HEK293 (cell line): Measurements from ENCODE around the gene ELOVL3.

ENCODE experiments used
- CTCF ChIA-PET: fragments of 350-600 bp; formaldehyde crosslinking; extraction: SDS; loops from one replicate; lab custom pipeline; 2021; ENCODE audit warnings: antibody characterized with exemption; lab: Yijun Ruan, JAX
- POLR2A ChIA-PET: fragments of 300-600 bp; formaldehyde crosslinking; extraction: SDS; loops from one replicate; lab custom pipeline; 2020; ENCODE audit warnings: antibody characterized with exemption, inconsistent platforms; lab: Yijun Ruan, JAX
- H3K27ac ChIP-seq: fragments of 200-500 bp; sonication (Bioruptor generic); 2 replicates; pipeline ENCODE4 v1.5.1; 2014; ENCODE audit warnings: low read depth, low read length, control low read depth, inconsistent platforms; ENCODE audit errors: extremely low read depth
- H3K36me3 ChIP-seq, 2 experiments: fragments of 200-500 bp in 1 of 2; sonication (Bioruptor generic) in 1 of 2; 1 replicate in 1 of 2; 2 replicates in 1 of 2; pipeline ENCODE4 v1.5.1; 2014 to 2017; ENCODE audit warnings: inconsistent platforms in 2 of 2, low read length in 2 of 2; ENCODE audit not compliant: control insufficient read depth in 2 of 2, insufficient read depth in 1 of 2
- H3K4me1 ChIP-seq: fragments of 200-500 bp; sonication (Bioruptor generic); 2 replicates; pipeline ENCODE4 v1.5.1; 2014; ENCODE audit warnings: mild to moderate bottlenecking, low read length, inconsistent platforms; ENCODE audit not compliant: control insufficient read depth, insufficient read depth
- H3K4me3 ChIP-seq: 2 replicates; pipeline ENCODE4 v1.5.1; 2011; ENCODE audit warnings: low read depth, mild to moderate bottlenecking, control low read depth, low read length, moderate library complexity
- H3K9me3 ChIP-seq: fragments of 200-500 bp; sonication (Bioruptor generic); 2 replicates; pipeline ENCODE4 v1.5.1; 2014; ENCODE audit warnings: low read depth, low read length, inconsistent platforms; ENCODE audit not compliant: control insufficient read depth, insufficient read depth
- EGR2 ChIP-seq: fragments of 450-650 bp; formaldehyde crosslinking; IDR thresholded peaks from 2 replicates; pipeline ENCODE4 v1.5.1; 2016; ENCODE audit warnings: low read depth, missing biosample characterization, missing genetic modification characterization
- PRDM1 ChIP-seq: fragments of 450-650 bp; formaldehyde crosslinking; IDR thresholded peaks from 2 replicates; pipeline ENCODE4; 2016; ENCODE audit warnings: missing biosample characterization, missing genetic modification characterization
- TCF7L2 ChIP-seq: IDR thresholded peaks from 2 replicates; pipeline ENCODE4 v1.6.1; 2011; ENCODE audit warnings: low read depth, mild to moderate bottlenecking, inconsistent platforms, low read length, moderate library complexity, borderline replicate concordance
- YY1 ChIP-seq: fragments of 450-650 bp; formaldehyde crosslinking; IDR thresholded peaks from 2 replicates; pipeline ENCODE4 v1.5.1; 2018; ENCODE audit warnings: missing biosample characterization, missing genetic modification characterization
- ZBTB8A ChIP-seq: fragments of 450-650 bp; formaldehyde crosslinking; IDR thresholded peaks from 2 replicates; pipeline ENCODE4 v1.5.1; 2016; ENCODE audit warnings: missing biosample characterization, missing genetic modification characterization
- ZFHX2 ChIP-seq: fragments of 450-650 bp; formaldehyde crosslinking; conservative IDR thresholded peaks from 2 replicates; pipeline ENCODE4 v1.5.1; 2016; ENCODE audit warnings: missing biosample characterization, missing genetic modification characterization
- ZNF175 ChIP-seq: fragments of 450-650 bp; formaldehyde crosslinking; IDR thresholded peaks from 2 replicates; pipeline ENCODE4 v1.5.1; 2016; ENCODE audit warnings: missing biosample characterization, missing genetic modification characterization
- ZNF24 ChIP-seq: fragments of 450-650 bp; formaldehyde crosslinking; IDR thresholded peaks from 2 replicates; pipeline ENCODE4 v1.5.1; 2016; ENCODE audit warnings: missing biosample characterization, missing genetic modification characterization
- ZNF26 ChIP-seq: fragments of 450-650 bp; formaldehyde crosslinking; IDR thresholded peaks from 2 replicates; pipeline ENCODE4 v1.5.1; 2016; ENCODE audit warnings: missing biosample characterization, missing genetic modification characterization
- ZNF391 ChIP-seq: fragments of 450-650 bp; formaldehyde crosslinking; IDR thresholded peaks from 2 replicates; pipeline ENCODE4 v1.5.1; 2016; ENCODE audit warnings: low read depth, missing biosample characterization, missing genetic modification characterization, borderline replicate concordance
- ZNF426 ChIP-seq: fragments of 450-650 bp; formaldehyde crosslinking; IDR thresholded peaks from 2 replicates; pipeline ENCODE4 v1.5.1; 2017; ENCODE audit warnings: missing biosample characterization, missing genetic modification characterization, mild to moderate bottlenecking, inconsistent platforms, moderate library complexity
- ZNF791 ChIP-seq: fragments of 450-650 bp; formaldehyde crosslinking; IDR thresholded peaks from 2 replicates; pipeline ENCODE4 v1.5.1; 2016; ENCODE audit warnings: missing biosample characterization, missing genetic modification characterization
- ZNF843 ChIP-seq: fragments of 450-650 bp; formaldehyde crosslinking; IDR thresholded peaks from 2 replicates; pipeline ENCODE4 v1.5.1; 2016; ENCODE audit warnings: missing biosample characterization, missing genetic modification characterization

The ELOVL3 gene

GRCh38 chr10:102274062-102274461, 48.0 kb downstream of the ELOVL3 start (continued):
- TF ChIP-seq YY1: no peak
- no peak for TF ChIP-seq ZFHX2 (tag by site-specific recombination)
- no peak for TF ChIP-seq ZNF391 (tag by site-specific recombination)

- CTCF ChIA-PET: interaction anchor here (0.7 to 2.0 kb wide), 2 partner anchors 11 to 46 kb away, joined by 4 to 8 read pairs; no protein-coding TSS in a partner anchor
Measured at GRCh38 chr10:102275343-102275742, 49.2 kb downstream of the ELOVL3 start.

GRCh38 chr10:102279104-102279503, 53.0 kb downstream of the ELOVL3 start:
- POLR2A ChIA-PET: no interaction called here
- no peak overlapping the region for H3K4me3 ChIP-seq

More at GRCh38 chr10:102275343-102275742, 49.2 kb downstream of the ELOVL3 start:
- peak; percentile 78 for TF ChIP-seq PRDM1 (tag by site-specific recombination)
- no peak for TF ChIP-seq TCF7L2
- H3K36me3 ChIP-seq: peaks cover 0 to 10% of the 10 kb centered on the region in 2 experiments; a peak in 2 of 3 replicates
- H3K4me3 ChIP-seq: no peak overlapping the region
- peaks cover 6% of the 10 kb centered on the region; the same call in 1 of the 2 replicates for H3K4me1 ChIP-seq
- POLR2A ChIA-PET: no interaction called here
- no peaks in the 10 kb centered on the region for H3K9me3 ChIP-seq
- H3K27ac ChIP-seq: no peak overlapping the region

More at GRCh38 chr10:102279104-102279503, 53.0 kb downstream of the ELOVL3 start:
- Histone ChIP-seq H3K9me3 (no peaks in the 10 kb centered on the region), H3K27ac (no peak overlapping the region), H3K36me3 (peaks cover 0 to 7% of the 10 kb centered on the region in 2 experiments; a peak in 1 of 3 replicates), H3K4me1 (peaks cover 13% of the 10 kb centered on the region; the same call in 1 of the 2 replicates)
- CTCF ChIA-PET: interaction anchor here (0.6 to 0.8 kb wide), 4 partner anchors 34 to 95 kb away, joined by 3 to 5 read pairs (median 3); partner anchors contain the start of gene GBF1
- no peak for TF ChIP-seq ZNF175 (tag by site-specific recombination)
- no peak for TF ChIP-seq ZNF791
- no peak for TF ChIP-seq ZNF26 (tag by site-specific recombination)
- TF ChIP-seq EGR2: no peak
- no peak for TF ChIP-seq ZNF24 (tag by site-specific recombination)
- no peak for TF ChIP-seq ZNF426 (tag by site-specific recombination)
- no peak for TF ChIP-seq ZBTB8A
- TF ChIP-seq ZNF843 (tag by site-specific recombination): no peak
